ENCODE results near the gene CABYR. TPM values are rescaled to one million over a fixed set of nuclear protein-coding genes. Genes with fewer than 3 reads are reported as not detected.

The CABYR gene
- total and polyA plus RNA-seq, 8 donors, result 1.1 to 7.3 (median 4.6) TPM

DNA sequence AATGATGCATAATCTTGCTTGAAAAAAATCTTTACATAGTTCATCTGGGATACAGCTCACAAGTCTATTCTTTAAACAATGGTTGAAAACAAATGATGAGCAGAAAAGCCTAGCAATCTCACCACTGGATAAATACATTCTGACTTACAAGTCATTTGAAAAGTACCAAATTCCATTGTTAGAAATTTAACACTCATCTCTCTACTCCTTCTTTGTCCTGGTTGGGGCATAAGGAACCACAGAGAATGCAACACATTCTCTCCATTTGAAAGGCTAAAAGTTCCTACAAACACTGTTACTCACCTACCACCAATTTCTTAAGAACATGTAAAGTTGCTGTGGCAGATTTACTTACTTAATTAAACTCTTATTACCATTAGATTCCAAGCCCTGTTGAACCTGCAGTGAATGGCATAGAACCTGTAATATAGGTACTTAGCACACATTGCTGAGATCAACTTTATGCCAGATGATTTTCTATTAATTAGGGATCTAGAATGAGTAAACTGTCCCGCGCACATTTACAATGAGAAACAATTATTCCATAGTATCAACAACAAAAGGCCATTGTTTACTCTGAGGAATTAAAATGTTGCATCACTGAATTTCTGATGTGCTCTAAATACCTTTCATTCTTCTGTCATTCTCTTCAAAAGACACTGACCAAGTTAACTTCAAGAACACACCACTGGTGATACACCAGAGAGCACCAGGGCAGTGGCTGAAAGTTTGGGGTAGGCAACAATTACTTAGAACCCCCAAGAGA is 69.6 kb downstream of the CABYR start:
- Histone ChIP-seq H3K4me1 (no peaks in the 10 kb centered on the region), H3K27me3 (no peaks in the 10 kb centered on the region), H3K27ac (no peak overlapping the region), H3K36me3 (no peaks in the 10 kb centered on the region), H3K9me3 (no peaks in the 10 kb centered on the region), H3K4me3 (no peak overlapping the region)
- TF ChIP-seq, protein P1, sequence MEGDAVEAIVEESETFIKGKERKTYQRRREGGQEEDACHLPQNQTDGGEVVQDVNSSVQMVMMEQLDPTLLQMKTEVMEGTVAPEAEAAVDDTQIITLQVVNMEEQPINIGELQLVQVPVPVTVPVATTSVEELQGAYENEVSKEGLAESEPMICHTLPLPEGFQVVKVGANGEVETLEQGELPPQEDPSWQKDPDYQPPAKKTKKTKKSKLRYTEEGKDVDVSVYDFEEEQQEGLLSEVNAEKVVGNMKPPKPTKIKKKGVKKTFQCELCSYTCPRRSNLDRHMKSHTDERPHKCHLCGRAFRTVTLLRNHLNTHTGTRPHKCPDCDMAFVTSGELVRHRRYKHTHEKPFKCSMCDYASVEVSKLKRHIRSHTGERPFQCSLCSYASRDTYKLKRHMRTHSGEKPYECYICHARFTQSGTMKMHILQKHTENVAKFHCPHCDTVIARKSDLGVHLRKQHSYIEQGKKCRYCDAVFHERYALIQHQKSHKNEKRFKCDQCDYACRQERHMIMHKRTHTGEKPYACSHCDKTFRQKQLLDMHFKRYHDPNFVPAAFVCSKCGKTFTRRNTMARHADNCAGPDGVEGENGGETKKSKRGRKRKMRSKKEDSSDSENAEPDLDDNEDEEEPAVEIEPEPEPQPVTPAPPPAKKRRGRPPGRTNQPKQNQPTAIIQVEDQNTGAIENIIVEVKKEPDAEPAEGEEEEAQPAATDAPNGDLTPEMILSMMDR (IDR thresholded peaks at IDR 0.05), result no peak
- ATAC-seq (no peak), DNase-seq (no peak)
- intact Hi-C loops (cut with DNase I), result no loop called here

DNA sequence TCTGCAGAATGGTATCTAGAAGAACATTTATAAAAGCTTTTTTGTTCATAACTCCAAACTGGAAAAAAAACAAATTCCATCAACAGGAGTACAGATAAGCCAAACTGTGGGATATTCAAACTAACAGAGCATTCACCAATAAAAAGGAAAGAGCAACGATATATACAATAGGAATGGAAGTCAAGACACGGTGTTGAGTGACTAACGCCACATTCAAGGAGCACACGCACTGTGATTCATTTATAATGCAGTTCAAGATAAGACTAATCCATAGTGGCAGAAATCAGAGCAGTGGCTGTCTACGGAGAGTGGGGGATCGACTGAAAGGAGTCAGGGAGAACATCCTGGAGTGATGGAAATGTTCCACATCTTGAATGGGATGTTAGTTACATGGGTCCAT is 70.7 kb downstream of the CABYR start:
- Histone ChIP-seq H3K4me3 (no peak overlapping the region), H3K27me3 (no peaks in the 10 kb centered on the region), H3K27ac (no peak overlapping the region), H3K36me3 (no peaks in the 10 kb centered on the region), H3K9me3 (no peaks in the 10 kb centered on the region), H3K4me1 (peaks cover 0 to 5% of the 10 kb centered on the region in 2 donors)
- DNase-seq, result no peak
- intact Hi-C loops (cut with DNase I), result no loop called here
- ATAC-seq, result no peak
- TF ChIP-seq, protein P1 (IDR thresholded peaks at IDR 0.05), result no peak

Other genes starting within 250 kb of the CABYR start
- gene TTC39C, start 124.3 kb upstream of the CABYR start, total RNA-seq, result 10 to 100 TPM; 12.2 to 19.3 TPM
- gene TTC39C, start 124.3 kb upstream of the CABYR start, polyA plus RNA-seq (ENCODE audit: insufficient read length in 6 of 6), result 10 to 100 TPM; 12.0 to 18.9 (median 15.1) TPM